A549 (cell line): ENCODE data around the gene MAN2C1. TPM values are rescaled to one million over a fixed set of nuclear protein-coding genes. Genes with fewer than 3 reads are reported as not detected.

Source experiments
- polyA plus RNA-seq, 4 experiments: library from polyadenylated mRNA; depleted of rRNA in 3 of 4; stranded (reverse); fragments of >200 nt; fragmentation: RNase III in 1 of 4; extraction: RNeasy Plus Mini Kit Qiagen cat#74134 plus additional on column Dnase treatment in 1 of 4; gene quantifications; 2 replicates in 3 of 4; 3 replicates in 1 of 4; pipeline ENCODE4 v1.2.3, GENCODE V29; 2011 to 2017

The MAN2C1 gene
- polyA plus RNA-seq, 2 of the 4 experiments (the other 2 are of a cell fraction) = 47.7 to 117 TPM

Other genes with a start within 250 kb of the MAN2C1 start
- gene C15orf39, start 166.7 kb downstream of the MAN2C1 start, polyA plus RNA-seq (2011; rRNA removed) = 5.7 and 8.8 TPM in 2 replicates
- 14.7 to 16.7 TPM (median 15.1 TPM) in 3 replicates for gene C15orf39, start 166.7 kb downstream of the MAN2C1 start, polyA plus RNA-seq (2017; fragmentation: RNase III; extraction: RNeasy Plus Mini Kit Qiagen cat#74134 plus additional on column Dnase treatment)
- not detected in 2 replicates for gene GOLGA6C, start 110.3 kb downstream of the MAN2C1 start, polyA plus RNA-seq (2011; rRNA removed)
- not detected in 3 replicates for gene GOLGA6C, start 110.3 kb downstream of the MAN2C1 start, polyA plus RNA-seq (2017; fragmentation: RNase III; extraction: RNeasy Plus Mini Kit Qiagen cat#74134 plus additional on column Dnase treatment)
- gene GOLGA6D, start 85.8 kb downstream of the MAN2C1 start, polyA plus RNA-seq (2011; rRNA removed) = 0.03 and 0.07 TPM in 2 replicates
- 0.04 to 0.05 TPM in 2 of 3 replicates, not detected in the other for gene GOLGA6D, start 85.8 kb downstream of the MAN2C1 start, polyA plus RNA-seq (2017; fragmentation: RNase III; extraction: RNeasy Plus Mini Kit Qiagen cat#74134 plus additional on column Dnase treatment)
- gene COMMD4, start 32.5 kb downstream of the MAN2C1 start, polyA plus RNA-seq (2011; rRNA removed) = 88.0 and 98.3 TPM in 2 replicates
- 203 to 222 TPM (median 220 TPM) in 3 replicates for gene COMMD4, start 32.5 kb downstream of the MAN2C1 start, polyA plus RNA-seq (2017; fragmentation: RNase III; extraction: RNeasy Plus Mini Kit Qiagen cat#74134 plus additional on column Dnase treatment)
- 3.2 and 5.6 TPM in 2 replicates for gene NEIL1, start 21.6 kb downstream of the MAN2C1 start, polyA plus RNA-seq (2011; rRNA removed)
- 4.9 to 7.2 TPM (median 6.8 TPM) in 3 replicates for gene NEIL1, start 21.6 kb downstream of the MAN2C1 start, polyA plus RNA-seq (2017; fragmentation: RNase III; extraction: RNeasy Plus Mini Kit Qiagen cat#74134 plus additional on column Dnase treatment)
- gene SIN3A, start 83.1 kb upstream of the MAN2C1 start, polyA plus RNA-seq (2011; rRNA removed) = 46.8 and 48.7 TPM in 2 replicates
- 33.9 to 38.6 TPM (median 35.9 TPM) in 3 replicates for gene SIN3A, start 83.1 kb upstream of the MAN2C1 start, polyA plus RNA-seq (2017; fragmentation: RNase III; extraction: RNeasy Plus Mini Kit Qiagen cat#74134 plus additional on column Dnase treatment)
- 60.2 and 71.2 TPM in 2 replicates for gene PTPN9, start 210.7 kb upstream of the MAN2C1 start, polyA plus RNA-seq (2011; rRNA removed)
- gene PTPN9, start 210.7 kb upstream of the MAN2C1 start, polyA plus RNA-seq (2017; fragmentation: RNase III; extraction: RNeasy Plus Mini Kit Qiagen cat#74134 plus additional on column Dnase treatment) = 25.5 to 31.1 TPM (median 29.5 TPM) in 3 replicates